Keratinocyte (primary cell): ENCODE measurements around the gene DLG2.

Source experiments
- CTCF ChIP-seq, 3 experiments: IDR thresholded peaks in 1 of 3; conservative IDR thresholded peaks in 1 of 3; optimal IDR thresholded peaks in 1 of 3; 2 replicates in 2 of 3; 3 replicates in 1 of 3; pipeline versions ENCODE3 to v1.5.1; 2011; ENCODE audit warnings: low read length in 3 of 3, mild to moderate bottlenecking in 3 of 3, moderate library complexity in 2 of 3, control low read depth in 1 of 3, inconsistent platforms in 1 of 3; ENCODE audit not compliant: insufficient read depth in 2 of 3; ENCODE audit errors: extremely low read depth in 1 of 3
- EZH2 ChIP-seq: IDR thresholded peaks from one replicate; pipeline ENCODE4 v1.6.1; 2012; ENCODE audit warnings: inconsistent platforms, mild to moderate bottlenecking, low read length, moderate library complexity

DNA sequence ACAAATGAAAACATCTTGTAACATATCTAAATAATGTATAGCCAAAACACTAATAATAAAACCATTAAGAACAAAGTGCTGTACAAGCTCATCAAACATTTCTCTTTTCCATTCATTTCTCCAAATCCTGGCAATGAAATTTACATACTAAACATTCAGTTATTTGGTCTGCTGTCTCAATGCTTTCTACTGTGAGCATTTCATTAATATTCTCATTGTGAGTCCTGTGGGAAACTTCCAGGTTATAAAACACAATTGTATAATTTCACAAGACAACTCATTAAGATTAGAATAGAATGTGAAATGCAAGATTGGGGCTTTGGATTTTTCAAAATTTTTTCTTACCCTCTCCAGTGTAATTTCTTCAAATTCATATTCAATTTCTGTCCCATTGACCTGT lies 1464.0 kb downstream of the DLG2 start:
- no peak for TF ChIP-seq EZH2
- no peak for TF ChIP-seq CTCF (optimal IDR thresholded peaks at IDR 0.05 in 1 of 3, IDR thresholded peaks at IDR 0.05 in 1 of 3, conservative IDR thresholded peaks at IDR 0.05 in 1 of 3; ENCODE audit: extremely low read depth in 1 of 3, insufficient read depth in 2 of 3, low read length in 3 of 3)
